HEK293T (cell line): ENCODE data around the gene DGAT2.

Source experiments
- ARNT ChIP-seq: fragments of 450-650 bp; IDR thresholded peaks from 2 replicates; pipeline ENCODE4 v1.6.1; 2017; ENCODE audit warnings: mild to moderate bottlenecking
- BHLHE40 ChIP-seq: fragments of 450-650 bp; IDR thresholded peaks from 2 replicates; pipeline ENCODE4 v1.6.1; 2016; ENCODE audit warnings: mild to moderate bottlenecking, moderate library complexity, borderline replicate concordance
- ELF4 ChIP-seq: fragments of 450-650 bp; IDR thresholded peaks from 2 replicates; pipeline ENCODE4 v1.6.1; 2017; ENCODE audit warnings: antibody characterized with exemption
- FOXM1 ChIP-seq: fragments of 450-650 bp; IDR thresholded peaks from 2 replicates; pipeline ENCODE4 v1.6.1; 2017; ENCODE audit warnings: mild to moderate bottlenecking, borderline replicate concordance
- HDGF ChIP-seq: fragments of 450-650 bp; IDR thresholded peaks from 2 replicates; pipeline ENCODE4 v1.6.1; 2017; ENCODE audit warnings: antibody characterized with exemption, borderline replicate concordance
- LEF1 ChIP-seq: fragments of 450-650 bp; IDR thresholded peaks from 2 replicates; pipeline ENCODE4 v1.6.1; 2017; ENCODE audit warnings: mild to moderate bottlenecking, borderline replicate concordance
- PKNOX1 ChIP-seq: fragments of 450-650 bp; IDR thresholded peaks from 2 replicates; pipeline ENCODE4 v1.6.1; 2016
- SP1 ChIP-seq: fragments of 450-650 bp; IDR thresholded peaks from 2 replicates; pipeline ENCODE4 v1.6.1; 2017

- TF ChIP-seq HDGF (no peak), BHLHE40 (no peak), SP1 (no peak), ARNT (no peak), LEF1 (no peak), ELF4 (no peak), PKNOX1 (no peak), FOXM1 (no peak)
Observed at GRCh38 chr11:75827562-75827961, 59.0 kb downstream of the DGAT2 start.
